Heart left ventricle (tissue), 16 donors: ENCODE measurements around the gene TGFB1I1. TPM values are rescaled to one million over a fixed set of nuclear protein-coding genes. Genes with fewer than 3 reads are reported as not detected.

ENCODE experiments used
- ATAC-seq, 4 donors: fragments of 200-7000 bp; cut with Tn5 transposase; one replicate each; pipeline ENCODE4 v1.9.1; 2020 to 2022; ENCODE audit warnings: moderate library complexity in 4 of 4, mild to moderate bottlenecking in 3 of 4, moderate number of reproducible peaks in 1 of 4
- DNase-seq, 5 donors: peaks; one replicate each; pipeline ENCODE4 v3.0.0-alpha.2; 2020
- H3K27ac ChIP-seq, 12 donors: fragments of 200-600 bp; sonication (generic) in 4 of 12; one replicate each; pipeline versions ENCODE4 v1.5.0 to v1.8.0; 2016 to 2022; ENCODE audit warnings: mild to moderate bottlenecking in 2 of 12
- H3K27me3 ChIP-seq, 9 donors: fragments of 200-600 bp; sonication (generic) in 2 of 9; one replicate each; pipeline versions ENCODE4 v1.5.1 to v1.8.0; 2016 to 2022; ENCODE audit warnings: mild to moderate bottlenecking in 3 of 9
- H3K36me3 ChIP-seq, 9 donors: fragments of 200-600 bp; sonication (generic) in 2 of 9; one replicate each; pipeline versions ENCODE4 v1.5.0 to v1.8.0; 2018 to 2022; ENCODE audit warnings: mild to moderate bottlenecking in 2 of 9
- H3K4me1 ChIP-seq, 12 donors: fragments of 200-600 bp; sonication (generic) in 4 of 12; one replicate each; pipeline versions ENCODE4 v1.5.0 to v1.8.0; 2016 to 2022; ENCODE audit warnings: mild to moderate bottlenecking in 3 of 12
- H3K4me3 ChIP-seq, 12 donors: fragments of 200-600 bp; sonication (generic) in 4 of 12; one replicate each; pipeline versions ENCODE4 v1.5.0 to v1.8.0; 2017 to 2022; ENCODE audit warnings: mild to moderate bottlenecking in 9 of 12, moderate library complexity in 4 of 12
- H3K9me3 ChIP-seq, 12 donors: fragments of 200-600 bp; sonication (generic) in 4 of 12; one replicate each; pipeline versions ENCODE4 v1.5.0 to v1.8.0; 2016 to 2022; ENCODE audit warnings: mild to moderate bottlenecking in 1 of 12
- POLR2A ChIP-seq, 2 donors: fragments of 450-650 bp; IDR thresholded peaks; one replicate each; pipeline ENCODE4 v1.6.1; 2017; ENCODE audit warnings: antibody characterized with exemption in 2 of 2, mild to moderate bottlenecking in 2 of 2, moderate library complexity in 2 of 2
- whole genome bisulfite sequencing, 4 donors: extraction: QIAGEN DNeasy Blood & Tissue Kit in 2 of 4; methylation state at CpG; one replicate each; pipeline versions ENCODE4 v1.1.5 to v1.1.7; 2013 to 2018; 5-methylcytosine and 5-hydroxymethylcytosine counted together
- intact Hi-C, 10 donors: fragments of 100-400 bp; cut with DNase I; formaldehyde crosslinking; loops; one replicate each; pipeline versions ENCODE4 v1.11.1 to v1.14.2; 2022
- polyA plus RNA-seq, 2 donors: library from polyadenylated mRNA; stranded (reverse); fragments of 200-250 nt; gene quantifications; one replicate each; pipeline ENCODE4 v1.2.3, GENCODE V29; 2013
- total RNA-seq, 9 donors: library from RNA; depleted of rRNA in 2 of 9; stranded (reverse); fragments of >200 nt in 2 of 9; fragmentation: NEBNext Ultra II Directional in 3 of 9; extraction: Animal tissue kit (Norgen Biotek cat#: 25700) in 3 of 9; gene quantifications; one replicate each; pipeline versions ENCODE4 v1.1.0 to v1.2.4, GENCODE V29; 2016 to 2023
- TF ChIP-seq, protein P1 (sequence below), 12 donors: fragments of 200-600 bp; sonication (generic) in 4 of 12; IDR thresholded peaks; one replicate each; pipeline versions ENCODE4 v1.5.0 to v1.8.0; 2018 to 2022; ENCODE audit warnings: antibody characterized with exemption in 12 of 12, mild to moderate bottlenecking in 5 of 12
- donor health status: ischemic (EF 13 %, LVEDD 7.1; RV severe dilation, severe dysfunction).
- donor health status: healthy with polysubstance abuse.
- donor health status: DM: no; HTN: yes; CAD: no.
- donor health status: DM: no; HTN: no; CAD: no.
- donor health status: ischemic (EF 25% LVEDD 6.9; RV normal size, moderate dysfunction).
- donor health status: ischemic (EF 25% LVEDD 5.7; RV mildly dilated, moderate dysfunction).
- donor health status: healthy.
- donor health status: DM: yes; HTN: yes; CAD: no.
- donor health status: ischemic (EF 35%, LVEDD 5.7; RV mildly dilated, moderate dysfunction).
- donor health status: nonischemic (EF 11% LVEDD 7.7; RV severe dilation, severe dysfunction).
- donor health status: DM: yes; HTN: yes; CAD: no.
- donor health status: PGD.
- donor health status: ischemic (EF 29% LVEDD 5.4; RV normal size, mild dysfunction).
- donor health status: nonischemic (EF 23%, LVEDD 6.1; RV moderate dilation, normal function).

The TGFB1I1 gene
- total and polyA plus RNA-seq, 11 donors = 12.9 to 37.7 (median 19.5) TPM

DNA sequence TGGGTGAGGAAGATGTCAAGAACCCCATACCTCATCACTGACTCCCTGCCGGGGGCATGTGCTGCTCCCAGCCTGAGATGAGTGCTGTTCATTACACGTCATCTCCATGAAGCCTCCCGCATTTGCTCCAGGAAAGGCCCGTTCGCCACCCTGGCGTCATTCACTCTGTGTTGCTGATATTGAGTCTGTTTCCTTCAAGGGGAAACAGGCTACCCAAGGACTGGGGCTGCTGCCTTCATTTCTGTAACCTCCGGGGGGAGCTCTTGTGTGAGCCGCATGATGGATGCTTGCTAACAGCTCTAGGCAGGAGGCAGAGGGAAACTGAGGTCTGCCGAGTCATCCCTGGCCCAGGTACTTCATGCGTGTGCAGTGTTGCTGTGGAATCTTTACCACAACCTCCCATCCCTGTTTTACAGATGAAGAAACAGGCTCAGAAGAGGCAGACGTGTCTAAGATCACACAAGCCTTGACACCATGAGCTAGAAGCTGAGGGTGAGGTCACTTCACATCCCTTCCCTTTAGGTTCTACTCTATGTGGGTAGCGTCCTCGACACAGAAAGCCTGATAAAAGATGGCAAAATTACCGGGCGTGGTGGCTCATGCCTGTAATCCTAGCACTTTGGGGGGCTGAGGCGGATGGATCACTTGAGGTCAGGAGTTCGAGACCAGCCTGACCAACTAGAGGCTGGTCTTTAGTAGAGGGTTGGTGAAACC is 16.2 kb upstream of the TGFB1I1 start:
- H3K9me3 ChIP-seq = no peaks in the 10 kb centered on the region
- H3K36me3 ChIP-seq = no peaks in the 10 kb centered on the region
- no peak for ATAC-seq
- 64 to 81% (median 66%) methylated on average over 17 of the region's 17 CpGs for WGBS, 4 donors
- peaks cover 10 to 82% (median 69%) of the 10 kb centered on the region in 12 donors for H3K4me1 ChIP-seq
- H3K27me3 ChIP-seq = no peaks in the 10 kb centered on the region
- H3K4me3 ChIP-seq = no peak overlapping the region
- intact Hi-C loops = loop anchor here in 7 of 10 donors (5.0 to 10.0 kb wide), 13 partner anchors 49 to 501 kb away; partner anchors contain the start of genes ZNF267 (in 4 of the 7), FUS (in 2 of the 7), RUSF1 (in 2 of the 7) and SETD1A (in 1 of the 7)
- no peak for TF ChIP-seq POLR2A (IDR thresholded peaks at IDR 0.05)
- TF ChIP-seq, protein P1, sequence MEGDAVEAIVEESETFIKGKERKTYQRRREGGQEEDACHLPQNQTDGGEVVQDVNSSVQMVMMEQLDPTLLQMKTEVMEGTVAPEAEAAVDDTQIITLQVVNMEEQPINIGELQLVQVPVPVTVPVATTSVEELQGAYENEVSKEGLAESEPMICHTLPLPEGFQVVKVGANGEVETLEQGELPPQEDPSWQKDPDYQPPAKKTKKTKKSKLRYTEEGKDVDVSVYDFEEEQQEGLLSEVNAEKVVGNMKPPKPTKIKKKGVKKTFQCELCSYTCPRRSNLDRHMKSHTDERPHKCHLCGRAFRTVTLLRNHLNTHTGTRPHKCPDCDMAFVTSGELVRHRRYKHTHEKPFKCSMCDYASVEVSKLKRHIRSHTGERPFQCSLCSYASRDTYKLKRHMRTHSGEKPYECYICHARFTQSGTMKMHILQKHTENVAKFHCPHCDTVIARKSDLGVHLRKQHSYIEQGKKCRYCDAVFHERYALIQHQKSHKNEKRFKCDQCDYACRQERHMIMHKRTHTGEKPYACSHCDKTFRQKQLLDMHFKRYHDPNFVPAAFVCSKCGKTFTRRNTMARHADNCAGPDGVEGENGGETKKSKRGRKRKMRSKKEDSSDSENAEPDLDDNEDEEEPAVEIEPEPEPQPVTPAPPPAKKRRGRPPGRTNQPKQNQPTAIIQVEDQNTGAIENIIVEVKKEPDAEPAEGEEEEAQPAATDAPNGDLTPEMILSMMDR (IDR thresholded peaks at IDR 0.05) = peak in 6 of 12 donors; percentile 10 to 46 (median 22)
- no peak for DNase-seq
- H3K27ac ChIP-seq = peak overlapping the region in 2 of 12 donors; percentile 12 to 15

DNA sequence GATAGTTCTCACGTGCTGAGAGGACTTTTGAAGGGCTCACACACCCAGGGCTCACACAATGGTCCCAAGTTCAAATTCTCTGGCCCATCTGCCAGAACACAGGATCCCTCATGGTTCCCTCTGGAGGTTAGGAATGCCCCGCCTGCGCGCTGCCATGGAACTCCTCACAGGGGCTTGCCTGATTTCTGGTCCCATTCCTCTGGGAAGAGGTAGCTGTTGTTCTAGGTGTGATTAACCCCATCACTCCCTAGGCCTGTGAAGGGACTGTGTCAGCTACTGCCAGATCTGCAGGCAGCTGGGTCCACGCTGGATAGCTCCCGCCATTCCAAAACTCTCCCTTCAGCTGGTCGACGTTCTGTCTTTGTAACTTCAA is 15.0 kb upstream of the TGFB1I1 start:
- intact Hi-C loops = loop anchor here in 7 of 10 donors (5.0 to 10.0 kb wide), 13 partner anchors 48 to 502 kb away; partner anchors contain the start of genes ZNF267 (in 4 of the 7), FUS (in 2 of the 7), RUSF1 (in 2 of the 7) and SETD1A (in 1 of the 7)
- H3K27me3 ChIP-seq = no peaks in the 10 kb centered on the region
- peak overlapping the region in 5 of 12 donors; percentile 13 to 91 (median 72) for H3K4me3 ChIP-seq
- DNase-seq (no peak), ATAC-seq (no peak)
- WGBS, 4 donors = 72 to 76% (median 72%) methylated on average over 6 to 8 of the region's 8 CpGs
- peaks cover 0 to 4% (median under 1%) of the 10 kb centered on the region in 9 donors for H3K36me3 ChIP-seq
- TF ChIP-seq, protein P1 (IDR thresholded peaks at IDR 0.05) = no peak
- TF ChIP-seq POLR2A (IDR thresholded peaks at IDR 0.05) = no peak
- peak overlapping the region in 3 of 12 donors; percentile 23 to 100 (median 99) for H3K27ac ChIP-seq
- peaks cover 10 to 78% (median 63%) of the 10 kb centered on the region in 12 donors for H3K4me1 ChIP-seq
- H3K9me3 ChIP-seq = no peaks in the 10 kb centered on the region

DNA sequence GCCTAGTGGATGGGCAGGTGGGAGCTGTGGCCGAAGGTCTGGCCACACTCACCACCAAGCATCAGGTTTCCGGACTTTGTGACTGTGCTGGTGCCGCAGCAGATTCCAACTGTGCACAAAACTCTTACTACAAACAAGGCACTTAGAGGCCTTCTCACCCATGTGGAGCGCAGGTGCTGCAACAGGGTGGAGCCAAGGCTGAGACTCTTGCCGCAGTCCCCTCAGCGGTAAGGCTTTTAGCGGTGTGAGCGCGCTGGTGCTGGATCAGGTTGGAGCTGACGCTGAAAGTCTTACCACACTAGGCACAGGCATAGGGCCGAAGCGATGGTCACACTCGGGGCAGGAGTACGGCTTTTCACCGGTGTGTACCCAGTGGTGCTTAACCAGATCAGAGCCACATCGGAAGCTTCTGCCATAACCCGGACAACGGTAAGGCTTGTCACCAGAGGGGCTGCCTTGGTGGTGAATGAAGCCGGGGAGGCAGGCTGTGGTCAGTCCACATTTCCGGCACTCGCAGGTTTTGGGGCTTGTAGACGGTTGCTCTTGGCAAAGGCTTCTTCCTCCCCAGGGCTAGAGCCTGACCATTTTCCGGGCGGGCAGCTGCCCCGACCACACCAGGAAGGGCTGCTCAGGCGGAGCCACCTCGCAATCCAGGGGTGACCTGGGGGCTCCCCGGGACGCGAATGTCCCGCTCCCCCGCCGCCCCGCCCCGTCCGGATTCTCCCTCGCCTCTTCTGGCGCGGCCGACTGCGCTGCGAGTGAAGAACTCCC is 13.7 kb upstream of the TGFB1I1 start:
- TF ChIP-seq, protein P1 (IDR thresholded peaks at IDR 0.05) = peak in 3 of 12 donors; percentile 8 to 40 (median 23)
- TF ChIP-seq POLR2A (IDR thresholded peaks at IDR 0.05) = no peak
- ATAC-seq (peak in 3 of 4 donors; percentile 0 to 2 (median 1)), DNase-seq (peak in 2 of 5 donors; percentile 44 to 78)
- intact Hi-C loops = loop anchor here in 7 of 10 donors (2.0 to 10.0 kb wide), 15 partner anchors 15 to 503 kb away; partner anchors contain the start of genes ZNF267 (in 4 of the 7), FUS (in 2 of the 7), RUSF1 (in 2 of the 7) and SETD1A (in 1 of the 7)
- peak overlapping the region; percentile 94 to 100 (median 99) for H3K27ac ChIP-seq
- H3K4me1 ChIP-seq = peaks cover 5 to 65% (median 51%) of the 10 kb centered on the region in 12 donors
- H3K27me3 ChIP-seq = no peaks in the 10 kb centered on the region
- H3K4me3 ChIP-seq = peak overlapping the region; percentile 57 to 93 (median 80)
- peaks cover 0 to 17% (median 12%) of the 10 kb centered on the region in 9 donors for H3K36me3 ChIP-seq
- 0 to 3% (median 1%) methylated on average over 4 to 42 of the region's 42 CpGs for WGBS, 4 donors
- H3K9me3 ChIP-seq = no peaks in the 10 kb centered on the region
